Measurements from ENCODE around the gene PHF21B.

- TF ChIP-seq ZNF391 (tag by site-specific recombination; IDR thresholded peaks at IDR 0.05; ENCODE audit: borderline replicate concordance, low read depth), result no peak
- TF ChIP-seq ZNF626 (tag by site-specific recombination; IDR thresholded peaks at IDR 0.05), result no peak
- TF ChIP-seq ZNF830 (tag by site-specific recombination; IDR thresholded peaks at IDR 0.05; ENCODE audit: low read depth), result no peak
- TF ChIP-seq CTCF (tag by site-specific recombination; IDR thresholded peaks at IDR 0.05), result no peak
- no peak for TF ChIP-seq ZNF585B (tag by site-specific recombination; IDR thresholded peaks at IDR 0.05)
- no peak for TF ChIP-seq ZSCAN16 (tag by site-specific recombination; IDR thresholded peaks at IDR 0.05)
- no peak; the same call in 1 of the 2 replicates for TF ChIP-seq ZNF747 (tag by site-specific recombination; IDR thresholded peaks at IDR 0.05)
- peak; percentile 59; the same call in 1 of the 2 replicates for TF ChIP-seq ZNF785 (tag by site-specific recombination; IDR thresholded peaks at IDR 0.05)
- TF ChIP-seq ZFP41 (tag by site-specific recombination; IDR thresholded peaks at IDR 0.05; ENCODE audit: borderline replicate concordance), result no peak
- TF ChIP-seq, protein P1, sequence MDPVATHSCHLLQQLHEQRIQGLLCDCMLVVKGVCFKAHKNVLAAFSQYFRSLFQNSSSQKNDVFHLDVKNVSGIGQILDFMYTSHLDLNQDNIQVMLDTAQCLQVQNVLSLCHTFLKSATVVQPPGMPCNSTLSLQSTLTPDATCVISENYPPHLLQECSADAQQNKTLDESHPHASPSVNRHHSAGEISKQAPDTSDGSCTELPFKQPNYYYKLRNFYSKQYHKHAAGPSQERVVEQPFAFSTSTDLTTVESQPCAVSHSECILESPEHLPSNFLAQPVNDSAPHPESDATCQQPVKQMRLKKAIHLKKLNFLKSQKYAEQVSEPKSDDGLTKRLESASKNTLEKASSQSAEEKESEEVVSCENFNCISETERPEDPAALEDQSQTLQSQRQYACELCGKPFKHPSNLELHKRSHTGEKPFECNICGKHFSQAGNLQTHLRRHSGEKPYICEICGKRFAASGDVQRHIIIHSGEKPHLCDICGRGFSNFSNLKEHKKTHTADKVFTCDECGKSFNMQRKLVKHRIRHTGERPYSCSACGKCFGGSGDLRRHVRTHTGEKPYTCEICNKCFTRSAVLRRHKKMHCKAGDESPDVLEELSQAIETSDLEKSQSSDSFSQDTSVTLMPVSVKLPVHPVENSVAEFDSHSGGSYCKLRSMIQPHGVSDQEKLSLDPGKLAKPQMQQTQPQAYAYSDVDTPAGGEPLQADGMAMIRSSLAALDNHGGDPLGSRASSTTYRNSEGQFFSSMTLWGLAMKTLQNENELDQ (tag by site-specific recombination; IDR thresholded peaks at IDR 0.05; ENCODE audit: low read depth), result no peak
Observed at GRCh38 chr22:44884562-44884961, 125.2 kb downstream of the PHF21B start.

Data from HEK293 (cell line).